HL-60 (cell line): ENCODE results near the gene RCBTB1.
A peak's percentile ranks its signal among the peaks of the same experiment; 100 is the strongest.

Experiments used
- DNase-seq, 2 experiments: peaks; one replicate each; pipeline ENCODE4 v3.0.0-alpha.2; 2010 to 2020; ENCODE audit warnings: low read depth in 1 of 2, low spot score in 1 of 2
- H3K27ac ChIP-seq: fragments of 250-450 bp; sonication (Bioruptor Pico); replicated peaks from 2 replicates; pipeline ENCODE4 v1.5.1; 2020; ENCODE audit warnings: mild to moderate bottlenecking, moderate library complexity
- H3K27me3 ChIP-seq: fragments of 250-450 bp; sonication (Bioruptor Pico); 2 replicates; pipeline ENCODE4 v1.5.1; 2021; ENCODE audit warnings: mild to moderate bottlenecking, moderate library complexity; ENCODE audit not compliant: insufficient read depth, poor library complexity, severe bottlenecking
- H3K4me3 ChIP-seq: replicated peaks from 2 replicates; pipeline ENCODE4 v1.5.1; 2011; ENCODE audit warnings: mild to moderate bottlenecking, control low read depth, low read length; ENCODE audit not compliant: insufficient read depth
- GABPA ChIP-seq: IDR thresholded peaks from 2 replicates; pipeline ENCODE4 v1.6.1; 2012; ENCODE audit warnings: low read depth
- POLR2AphosphoS5 ChIP-seq: IDR thresholded peaks from 2 replicates; pipeline ENCODE4 v1.6.1; 2012; ENCODE audit warnings: low read depth
- SPI1 ChIP-seq: IDR thresholded peaks from 2 replicates; pipeline ENCODE4 v1.6.1; 2012; ENCODE audit warnings: low read depth, mild to moderate bottlenecking, borderline replicate concordance
- TF ChIP-seq, protein P1 (sequence below): IDR thresholded peaks from 2 replicates; pipeline ENCODE4 v1.6.1; 2012; ENCODE audit warnings: low read depth; ENCODE audit not compliant: insufficient replicate concordance
- TF ChIP-seq, protein P2 (sequence below): IDR thresholded peaks from one replicate; pipeline ENCODE4 v1.5.1; 2011; ENCODE audit warnings: low read length, control low read depth, inconsistent platforms; ENCODE audit not compliant: insufficient read depth

Gene RCBTB1

DNA sequence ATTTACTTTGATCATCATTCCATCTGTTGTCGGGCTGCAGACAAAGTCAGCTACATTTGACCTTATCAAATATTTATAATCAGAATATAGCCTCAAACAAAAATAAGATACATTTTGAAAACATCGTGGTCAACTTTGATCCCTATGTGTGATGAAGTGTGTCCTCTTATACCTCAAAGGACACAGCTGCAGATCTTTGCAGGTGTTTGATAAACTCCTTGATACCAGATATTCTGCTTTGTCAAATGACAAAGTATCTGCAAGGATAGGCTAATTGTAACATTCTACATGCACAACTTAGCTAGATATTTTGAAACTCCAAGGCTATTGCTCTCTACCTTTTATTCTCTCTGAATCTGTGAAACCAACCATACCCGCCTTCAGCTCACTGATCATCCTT is 45.6 kb downstream of the RCBTB1 start:
- no peaks in the 10 kb centered on the region for H3K27me3 ChIP-seq
- DNase-seq, result no peak
- no peak overlapping the region for H3K4me3 ChIP-seq
- H3K27ac ChIP-seq, result peak overlapping the region; percentile 31; the same call in 1 of the 2 replicates
- TF ChIP-seq GABPA (no peak), SPI1 (no peak), POLR2AphosphoS5 (no peak)
- TF ChIP-seq, protein P1, sequence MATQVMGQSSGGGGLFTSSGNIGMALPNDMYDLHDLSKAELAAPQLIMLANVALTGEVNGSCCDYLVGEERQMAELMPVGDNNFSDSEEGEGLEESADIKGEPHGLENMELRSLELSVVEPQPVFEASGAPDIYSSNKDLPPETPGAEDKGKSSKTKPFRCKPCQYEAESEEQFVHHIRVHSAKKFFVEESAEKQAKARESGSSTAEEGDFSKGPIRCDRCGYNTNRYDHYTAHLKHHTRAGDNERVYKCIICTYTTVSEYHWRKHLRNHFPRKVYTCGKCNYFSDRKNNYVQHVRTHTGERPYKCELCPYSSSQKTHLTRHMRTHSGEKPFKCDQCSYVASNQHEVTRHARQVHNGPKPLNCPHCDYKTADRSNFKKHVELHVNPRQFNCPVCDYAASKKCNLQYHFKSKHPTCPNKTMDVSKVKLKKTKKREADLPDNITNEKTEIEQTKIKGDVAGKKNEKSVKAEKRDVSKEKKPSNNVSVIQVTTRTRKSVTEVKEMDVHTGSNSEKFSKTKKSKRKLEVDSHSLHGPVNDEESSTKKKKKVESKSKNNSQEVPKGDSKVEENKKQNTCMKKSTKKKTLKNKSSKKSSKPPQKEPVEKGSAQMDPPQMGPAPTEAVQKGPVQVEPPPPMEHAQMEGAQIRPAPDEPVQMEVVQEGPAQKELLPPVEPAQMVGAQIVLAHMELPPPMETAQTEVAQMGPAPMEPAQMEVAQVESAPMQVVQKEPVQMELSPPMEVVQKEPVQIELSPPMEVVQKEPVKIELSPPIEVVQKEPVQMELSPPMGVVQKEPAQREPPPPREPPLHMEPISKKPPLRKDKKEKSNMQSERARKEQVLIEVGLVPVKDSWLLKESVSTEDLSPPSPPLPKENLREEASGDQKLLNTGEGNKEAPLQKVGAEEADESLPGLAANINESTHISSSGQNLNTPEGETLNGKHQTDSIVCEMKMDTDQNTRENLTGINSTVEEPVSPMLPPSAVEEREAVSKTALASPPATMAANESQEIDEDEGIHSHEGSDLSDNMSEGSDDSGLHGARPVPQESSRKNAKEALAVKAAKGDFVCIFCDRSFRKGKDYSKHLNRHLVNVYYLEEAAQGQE, result no peak
- TF ChIP-seq, protein P2, sequence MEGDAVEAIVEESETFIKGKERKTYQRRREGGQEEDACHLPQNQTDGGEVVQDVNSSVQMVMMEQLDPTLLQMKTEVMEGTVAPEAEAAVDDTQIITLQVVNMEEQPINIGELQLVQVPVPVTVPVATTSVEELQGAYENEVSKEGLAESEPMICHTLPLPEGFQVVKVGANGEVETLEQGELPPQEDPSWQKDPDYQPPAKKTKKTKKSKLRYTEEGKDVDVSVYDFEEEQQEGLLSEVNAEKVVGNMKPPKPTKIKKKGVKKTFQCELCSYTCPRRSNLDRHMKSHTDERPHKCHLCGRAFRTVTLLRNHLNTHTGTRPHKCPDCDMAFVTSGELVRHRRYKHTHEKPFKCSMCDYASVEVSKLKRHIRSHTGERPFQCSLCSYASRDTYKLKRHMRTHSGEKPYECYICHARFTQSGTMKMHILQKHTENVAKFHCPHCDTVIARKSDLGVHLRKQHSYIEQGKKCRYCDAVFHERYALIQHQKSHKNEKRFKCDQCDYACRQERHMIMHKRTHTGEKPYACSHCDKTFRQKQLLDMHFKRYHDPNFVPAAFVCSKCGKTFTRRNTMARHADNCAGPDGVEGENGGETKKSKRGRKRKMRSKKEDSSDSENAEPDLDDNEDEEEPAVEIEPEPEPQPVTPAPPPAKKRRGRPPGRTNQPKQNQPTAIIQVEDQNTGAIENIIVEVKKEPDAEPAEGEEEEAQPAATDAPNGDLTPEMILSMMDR, result no peak

- Histone ChIP-seq H3K27me3 (no peaks in the 10 kb centered on the region), H3K4me3 (no peak overlapping the region), H3K27ac (no peak overlapping the region)
- DNase-seq, result no peak
- TF ChIP-seq, protein P1, result no peak
- no peak for TF ChIP-seq SPI1
- no peak for TF ChIP-seq GABPA
- TF ChIP-seq POLR2AphosphoS5, result no peak
- TF ChIP-seq, protein P2, result no peak
These were observed 46.0 kb downstream of the RCBTB1 start for GRCh38 chr13:49539313-49539712.

DNA sequence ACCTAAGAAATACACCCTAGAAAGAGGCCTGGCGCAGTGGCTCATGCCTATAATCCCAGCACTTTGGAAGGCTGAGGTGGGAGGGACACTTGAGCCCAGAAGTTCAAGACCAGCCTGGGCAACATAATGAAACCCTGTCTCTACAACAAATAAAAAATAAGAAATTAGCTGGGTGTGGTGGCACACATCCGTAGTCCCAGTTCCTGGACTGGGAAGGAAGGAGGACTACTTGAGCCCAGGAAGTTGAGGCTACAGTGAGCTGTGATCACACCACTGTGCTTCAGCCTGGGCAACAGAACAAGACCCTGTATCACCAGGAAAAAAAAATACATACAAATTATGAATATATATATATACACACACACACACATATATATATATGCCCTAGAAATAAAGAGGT is 47.0 kb downstream of the RCBTB1 start:
- no peak for DNase-seq
- no peak for TF ChIP-seq GABPA
- TF ChIP-seq POLR2AphosphoS5, result no peak
- TF ChIP-seq, protein P2, result no peak
- TF ChIP-seq, protein P1, result no peak
- TF ChIP-seq SPI1, result no peak
- Histone ChIP-seq H3K27ac (no peak overlapping the region), H3K4me3 (no peak overlapping the region), H3K27me3 (no peaks in the 10 kb centered on the region)
